ENCODE results near the gene CORO1A. TPM values are rescaled to one million over a fixed set of nuclear protein-coding genes. Genes with fewer than 3 reads are reported as not detected.
A peak's percentile ranks its signal among the peaks of the same experiment; 100 is the strongest.
"Not testable (repeated sequence)": the region's sequence is repeated elsewhere in the genome, so short reads cannot be mapped to it uniquely, and the experiment has no call there.

The CORO1A gene
- total RNA-seq, 1 donor from 2014 or later = 15.8 TPM

GRCh38 chr16:30166202-30166902, 17.1 kb upstream of the CORO1A start:
- intact Hi-C loops (cut with DNase I) = no loop called here
- DNase-seq (ENCODE audit: missing footprints) (no peak), ATAC-seq (peak; percentile 54)

- intact Hi-C loops (cut with DNase I); DNase-seq (ENCODE audit: missing footprints); ATAC-seq: not testable (repeated sequence)
Measured at GRCh38 chr16:30168746-30169145, 14.7 kb upstream of the CORO1A start.

- DNase-seq (ENCODE audit: missing footprints); ATAC-seq; intact Hi-C loops (cut with DNase I): not testable (repeated sequence)
Measured at GRCh38 chr16:30169416-30169815, 14.0 kb upstream of the CORO1A start.

GRCh38 chr16:30170145-30170544, 13.3 kb upstream of the CORO1A start:
- intact Hi-C loops (cut with DNase I); ATAC-seq; DNase-seq (ENCODE audit: missing footprints): not testable (repeated sequence)

GRCh38 chr16:30173054-30173453, 10.3 kb upstream of the CORO1A start:
- intact Hi-C loops (cut with DNase I) = no loop called here
- DNase-seq (ENCODE audit: missing footprints) = no peak
- no peak for ATAC-seq

- intact Hi-C loops (cut with DNase I); ATAC-seq: not testable (repeated sequence)
- peak; percentile 66 for DNase-seq (ENCODE audit: missing footprints)
Measured at GRCh38 chr16:30176876-30177275, 6.5 kb upstream of the CORO1A start.

GRCh38 chr16:30179195-30179594, 4.2 kb upstream of the CORO1A start:
- intact Hi-C loops (cut with DNase I) = no loop called here

DNA sequence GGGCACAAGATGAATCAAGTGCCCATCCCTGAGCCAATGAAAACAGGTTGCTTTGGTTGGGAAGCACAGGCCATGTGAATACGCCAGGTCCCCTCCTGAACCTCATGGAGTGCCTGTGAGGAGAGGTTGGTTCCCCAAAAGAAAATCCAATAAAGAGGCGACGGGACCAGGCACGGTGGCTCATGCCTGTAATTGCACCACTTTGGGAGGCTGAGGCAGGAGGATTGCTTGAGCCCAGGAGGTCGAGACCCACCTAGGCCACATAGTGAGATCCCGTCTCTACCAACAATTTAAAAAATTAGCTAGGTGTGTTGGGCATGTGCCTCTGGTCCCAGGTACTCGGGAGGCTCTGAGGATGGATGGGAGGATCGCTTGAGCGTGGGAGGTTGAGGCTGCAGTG, 3.5 kb upstream of the CORO1A start:
- DNase-seq (ENCODE audit: missing footprints) (no peak), ATAC-seq (no peak)
- intact Hi-C loops (cut with DNase I) = no loop called here

More at GRCh38 chr16:30179195-30179594, 4.2 kb upstream of the CORO1A start:
- DNase-seq (ENCODE audit: missing footprints) (no peak), ATAC-seq (no peak)

DNA sequence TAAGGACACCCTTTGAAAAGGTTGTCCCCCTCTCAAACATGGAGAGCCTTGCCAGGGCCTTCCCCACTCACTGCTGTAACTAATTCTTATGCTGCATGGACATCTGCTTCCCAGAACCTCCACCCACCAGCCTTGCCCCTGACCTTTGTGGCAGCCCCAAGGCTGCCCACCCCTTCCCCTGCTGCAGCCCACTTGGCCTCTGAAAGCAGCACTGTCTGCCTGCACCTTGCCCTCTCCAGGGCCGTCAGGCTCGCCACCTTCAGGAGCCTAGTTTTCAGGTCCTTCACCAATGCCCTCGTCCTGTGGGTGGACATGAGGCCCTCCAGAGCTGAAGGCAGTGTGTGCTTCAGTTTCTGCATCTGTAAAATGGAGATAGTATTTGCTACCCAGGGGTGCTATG, 2.7 kb upstream of the CORO1A start:
- DNase-seq (ENCODE audit: missing footprints) = no peak
- no peak for ATAC-seq
- intact Hi-C loops (cut with DNase I) = no loop called here

GRCh38 chr16:30184096-30184890, 891 bp downstream of the CORO1A start:
- ATAC-seq (no peak), DNase-seq (ENCODE audit: missing footprints) (peak; percentile 74)
- intact Hi-C loops (cut with DNase I) = no loop called here

- no peak for DNase-seq (ENCODE audit: missing footprints)
- intact Hi-C loops (cut with DNase I) = no loop called here
- no peak for ATAC-seq
Measured at GRCh38 chr16:30184891-30185682, 1.7 kb downstream of the CORO1A start.

DNA sequence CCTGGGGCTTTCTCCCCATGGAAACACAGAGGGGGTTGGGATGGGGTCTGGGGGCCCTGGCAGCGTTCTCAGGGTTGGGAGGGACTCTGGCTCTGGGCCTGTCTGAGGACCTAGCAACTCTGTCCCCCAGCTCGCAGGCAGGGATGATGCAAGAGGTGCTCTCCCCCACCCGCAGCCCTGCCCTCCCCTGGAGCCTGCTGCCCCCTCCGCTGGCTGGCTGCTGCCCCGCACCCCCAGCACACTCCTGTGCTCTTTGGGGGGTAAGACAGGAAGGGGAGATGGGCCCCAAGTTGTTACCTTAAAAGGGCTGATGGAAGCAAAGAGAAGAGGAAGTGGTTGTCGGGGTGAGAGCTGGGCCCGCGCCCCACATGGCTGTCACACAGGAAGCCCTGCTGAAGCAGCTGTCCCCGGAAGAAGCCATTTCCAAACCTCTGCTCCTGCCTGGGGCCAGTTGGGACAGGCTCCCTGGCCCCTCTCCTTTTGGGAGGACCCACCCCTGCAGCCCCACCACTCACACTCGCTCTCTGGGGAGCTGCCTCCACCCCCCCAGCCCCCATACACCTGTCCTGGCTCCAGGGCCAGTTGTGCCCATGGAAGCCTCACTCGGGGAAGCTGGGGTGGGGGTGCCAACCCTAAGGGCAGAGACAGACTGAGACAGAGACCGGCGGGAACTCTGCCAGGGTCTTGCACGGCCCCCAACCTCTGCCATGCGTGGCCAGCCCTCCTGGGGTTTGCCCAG, 2.5 kb downstream of the CORO1A start:
- ATAC-seq = peak; percentile 25
- intact Hi-C loops (cut with DNase I) = no loop called here
- peak; percentile 91 for DNase-seq (ENCODE audit: missing footprints)

DNA sequence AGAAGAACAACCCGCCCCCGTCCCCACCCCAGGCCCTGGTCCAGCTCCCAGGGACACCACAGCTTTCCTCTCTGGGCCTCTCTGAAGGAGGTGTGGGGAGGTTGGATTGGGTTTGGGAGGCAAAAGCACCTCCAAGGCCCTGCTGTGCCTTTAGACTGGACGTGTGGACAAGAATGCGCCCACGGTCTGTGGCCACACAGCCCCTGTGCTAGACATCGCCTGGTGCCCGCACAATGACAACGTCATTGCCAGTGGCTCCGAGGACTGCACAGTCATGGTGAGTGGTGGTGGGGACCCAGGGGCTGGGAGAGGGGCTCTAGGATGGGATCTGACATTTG, 3.0 kb downstream of the CORO1A start:
- DNase-seq (ENCODE audit: missing footprints) (peak; percentile 71), ATAC-seq (no peak)
- intact Hi-C loops (cut with DNase I) = no loop called here

GRCh38 chr16:30186782-30187555, 3.6 kb downstream of the CORO1A start:
- ATAC-seq = no peak
- peak; percentile 92 for DNase-seq (ENCODE audit: missing footprints)
- intact Hi-C loops (cut with DNase I) = no loop called here

DNA sequence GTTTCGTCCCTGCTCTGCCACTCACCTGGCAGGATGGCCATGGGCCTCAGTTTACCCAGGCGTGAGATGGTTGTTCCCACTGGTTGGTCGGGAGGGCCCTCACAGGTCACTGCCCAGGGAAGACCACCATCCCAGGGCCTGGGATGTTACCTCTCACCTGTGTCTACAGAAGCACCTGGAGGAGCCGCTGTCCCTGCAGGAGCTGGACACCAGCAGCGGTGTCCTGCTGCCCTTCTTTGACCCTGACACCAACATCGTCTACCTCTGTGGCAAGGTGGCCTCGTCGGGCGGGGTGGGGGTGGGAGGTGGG, 4.1 kb downstream of the CORO1A start:
- intact Hi-C loops (cut with DNase I) = no loop called here
- DNase-seq (ENCODE audit: missing footprints) (no peak), ATAC-seq (no peak)

DNA sequence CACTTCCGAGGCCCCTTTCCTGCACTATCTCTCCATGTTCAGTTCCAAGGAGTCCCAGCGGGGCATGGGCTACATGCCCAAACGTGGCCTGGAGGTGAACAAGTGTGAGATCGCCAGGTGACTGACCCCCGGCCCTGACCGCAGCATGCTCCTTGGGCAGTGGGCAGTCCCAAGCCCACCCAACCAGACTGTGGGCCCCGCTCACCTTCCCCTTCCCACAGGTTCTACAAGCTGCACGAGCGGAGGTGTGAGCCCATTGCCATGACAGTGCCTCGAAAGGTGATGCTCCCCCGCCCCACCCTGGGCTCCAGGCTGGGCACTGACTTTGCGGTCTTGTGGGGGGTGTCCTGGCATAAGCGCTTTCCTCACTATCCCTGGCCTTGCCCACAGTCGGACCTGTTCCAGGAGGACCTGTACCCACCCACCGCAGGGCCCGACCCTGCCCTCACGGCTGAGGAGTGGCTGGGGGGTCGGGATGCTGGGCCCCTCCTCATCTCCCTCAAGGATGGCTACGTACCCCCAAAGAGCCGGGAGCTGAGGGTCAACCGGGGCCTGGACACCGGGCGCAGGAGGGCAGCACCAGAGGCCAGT, 4.7 kb downstream of the CORO1A start:
- ATAC-seq (no peak), DNase-seq (ENCODE audit: missing footprints) (no peak)
- intact Hi-C loops (cut with DNase I) = no loop called here

DNA sequence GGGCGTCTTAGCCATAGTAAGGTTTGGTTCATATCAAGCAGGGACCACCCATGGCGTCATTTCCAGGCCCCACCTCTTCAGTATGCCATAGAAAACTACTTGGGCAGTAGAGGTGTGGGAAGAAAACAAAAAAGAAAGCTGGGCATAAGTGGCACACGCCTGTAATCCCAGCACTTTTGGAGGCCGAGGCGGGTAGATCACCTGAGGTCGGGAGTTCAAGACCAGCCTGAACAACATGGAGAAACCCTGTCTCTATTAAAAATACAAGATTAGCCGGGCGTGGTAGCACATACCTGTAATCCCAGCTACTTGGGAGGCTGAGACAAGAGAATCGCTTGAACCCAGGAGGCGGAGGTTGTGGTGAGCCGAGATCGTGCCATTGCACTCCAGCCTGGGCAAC, 7.8 kb downstream of the CORO1A start:
- intact Hi-C loops (cut with DNase I); ATAC-seq; DNase-seq (ENCODE audit: missing footprints): not testable (repeated sequence)

DNA sequence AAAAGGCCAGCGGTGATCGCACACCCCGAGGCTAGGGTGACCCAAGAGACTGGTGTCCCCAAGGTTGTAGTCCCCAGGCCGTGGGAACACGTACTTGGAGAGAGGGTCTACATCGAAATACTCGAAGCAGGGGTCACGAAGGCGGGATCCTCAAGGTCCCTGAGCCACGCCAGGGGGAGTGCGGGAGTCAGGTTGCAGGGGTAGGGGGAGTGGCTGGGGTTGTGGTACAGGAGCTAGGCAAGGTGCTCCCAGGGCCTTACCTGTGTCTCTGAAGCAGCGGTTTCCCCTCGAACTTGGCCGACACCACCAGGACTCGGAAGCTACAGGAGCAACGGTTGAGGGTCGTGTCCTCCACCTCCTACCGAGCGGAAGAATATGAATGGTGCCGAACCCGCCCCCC, 9.7 kb downstream of the CORO1A start:
- peak; percentile 6 for ATAC-seq
- DNase-seq (ENCODE audit: missing footprints); intact Hi-C loops (cut with DNase I): not testable (repeated sequence)
